BJ (cell line): ENCODE measurements around the gene FOSL1. TPM values are rescaled to one million over a fixed set of nuclear protein-coding genes. Genes with fewer than 3 reads are reported as not detected.

Experiments used
- CTCF ChIA-PET: fragments of 350-600 bp; formaldehyde crosslinking; extraction: SDS; loops from one replicate; lab custom pipeline; 2021; ENCODE audit warnings: antibody characterized with exemption, inconsistent platforms; lab: Yijun Ruan, JAX
- POLR2A ChIA-PET: fragments of 300-600 bp; sonication (Branson Sonifier 250); formaldehyde crosslinking; extraction: SDS; loops from one replicate; lab custom pipeline; 2021; ENCODE audit warnings: antibody characterized with exemption; lab: Charles Lee
- DNase-seq: peaks from one replicate; pipeline ENCODE4 v3.0.0-alpha.2; 2011; ENCODE audit warnings: low read depth
- H3K27me3 ChIP-seq: 2 replicates; pipeline ENCODE4 v1.6.0; 2011; ENCODE audit warnings: low read length; ENCODE audit not compliant: control insufficient read depth, insufficient read depth
- H3K36me3 ChIP-seq: 2 replicates; pipeline ENCODE4 v1.5.1; 2011; ENCODE audit warnings: low read length; ENCODE audit not compliant: control insufficient read depth, insufficient read depth
- H3K4me3 ChIP-seq: 2 replicates; pipeline ENCODE4 v1.5.1; 2011; ENCODE audit warnings: low read depth, mild to moderate bottlenecking, control low read depth, low read length
- CTCF ChIP-seq: IDR thresholded peaks from 2 replicates; pipeline ENCODE4 v1.5.1; 2011; ENCODE audit warnings: low read depth, mild to moderate bottlenecking, control low read depth, inconsistent platforms, low read length, moderate library complexity; ENCODE audit not compliant: insufficient read depth
- polyA plus RNA-seq: library from polyadenylated mRNA; depleted of rRNA; stranded (reverse); fragments of >200 nt; gene quantifications from 2 replicates; pipeline ENCODE4 v1.2.3, GENCODE V29; 2011

The FOSL1 gene
- polyA plus RNA-seq, 1 experiment: 10.3 TPM

GRCh38 chr11:65899356-65900124 is 648 bp downstream of the FOSL1 start:
- no peak for TF ChIP-seq CTCF
- ChIA-PET POLR2A (interaction anchor here (1.8 kb wide), 1 partner anchor 9 kb away, joined by 19 read pairs; the partner anchor contains the start of gene CCDC85B), CTCF (interaction anchor here (0.9 to 11.3 kb wide), 5 partner anchors 12 to 28 kb away, joined by 3 to 130 read pairs (median 3); partner anchors contain the start of genes CCDC85B and FIBP)
- H3K27me3 ChIP-seq: no peaks in the 10 kb centered on the region
- peaks cover 3% of the 10 kb centered on the region for H3K36me3 ChIP-seq
- no peak for DNase-seq
- H3K4me3 ChIP-seq: peak overlapping the region; percentile 86

GRCh38 chr11:65898656-65899355 is 1.4 kb downstream of the FOSL1 start:
- DNase-seq: no peak
- POLR2A ChIA-PET: interaction anchor here (0.5 to 1.8 kb wide), 5 partner anchors 8 to 1524 kb away, joined by 3 to 19 read pairs (median 3); partner anchors contain the start of genes CCDC85B and FIBP
- CTCF ChIA-PET: interaction anchor here (0.9 to 11.3 kb wide), 4 partner anchors 12 to 27 kb away, joined by 3 to 130 read pairs (median 5); partner anchors contain the start of genes CCDC85B and FIBP
- no peak for TF ChIP-seq CTCF
- Histone ChIP-seq H3K27me3 (no peaks in the 10 kb centered on the region), H3K4me3 (peak overlapping the region; percentile 86), H3K36me3 (peaks cover 3% of the 10 kb centered on the region)

GRCh38 chr11:65897020-65897471 is 3.1 kb downstream of the FOSL1 start:
- DNase-seq: no peak
- Histone ChIP-seq H3K36me3 (peaks cover 7% of the 10 kb centered on the region), H3K4me3 (no peak overlapping the region), H3K27me3 (no peaks in the 10 kb centered on the region)
- ChIA-PET CTCF (interaction anchor here (1.9 to 11.3 kb wide), 3 partner anchors 10 to 37 kb away, joined by 5 to 130 read pairs (median 7); partner anchors contain the start of genes CCDC85B and FIBP), POLR2A (no interaction called here)
- no peak for TF ChIP-seq CTCF

GRCh38 chr11:65896034-65896999 is 3.9 kb downstream of the FOSL1 start:
- Histone ChIP-seq H3K27me3 (no peaks in the 10 kb centered on the region), H3K36me3 (peaks cover 7% of the 10 kb centered on the region), H3K4me3 (no peak overlapping the region)
- ChIA-PET POLR2A (no interaction called here), CTCF (interaction anchor here (0.6 to 11.3 kb wide), 3 partner anchors 9 to 185 kb away, joined by 3 to 130 read pairs (median 5); partner anchors contain the start of genes CCDC85B, FIBP and KAT5)
- no peak for DNase-seq
- no peak for TF ChIP-seq CTCF
